Mesenteric fat pad (tissue), 1 donor: Measurements from ENCODE around the gene SPATA22. TPM values are rescaled to one million over a fixed set of nuclear protein-coding genes. Genes with fewer than 3 reads are reported as not detected.

ENCODE experiments used
- total RNA-seq: library from RNA; stranded (reverse); fragmentation: NEBNext Ultra II Directional; extraction: Animal tissue kit (Norgen Biotek cat#: 25700); gene quantifications from one replicate; pipeline ENCODE4 v1.2.1, GENCODE V29; 2021
- donor health status: DM: yes; HTN: yes; CAD: no.

Gene SPATA22
- total RNA-seq, 1 donor from 2014 or later = not detected

Other genes with a start within 250 kb of the SPATA22 start
- gene OR3A1, start 173.5 kb downstream of the SPATA22 start, total RNA-seq = not detected
- 1.2 TPM for gene OR3A2, start 85.5 kb downstream of the SPATA22 start, total RNA-seq
- not detected for gene OR1E1, start 73.4 kb downstream of the SPATA22 start, total RNA-seq
- not detected for gene OR3A3, start 60.4 kb downstream of the SPATA22 start, total RNA-seq
- gene OR1E2, start 38.0 kb downstream of the SPATA22 start, total RNA-seq = not detected
- 10.1 TPM for gene ASPA, start 4.2 kb upstream of the SPATA22 start, total RNA-seq
- 1.2 TPM for gene TRPV3, start 86.0 kb upstream of the SPATA22 start, total RNA-seq
- gene TRPV1, start 137.6 kb upstream of the SPATA22 start, total RNA-seq = 6.7 TPM
- 17.7 TPM for gene SHPK, start 164.4 kb upstream of the SPATA22 start, total RNA-seq
- gene CTNS, start 164.9 kb upstream of the SPATA22 start, total RNA-seq = 21.6 TPM
- 96.6 TPM for gene TAX1BP3, start 196.8 kb upstream of the SPATA22 start, total RNA-seq
- gene EMC6, start 197.0 kb upstream of the SPATA22 start, total RNA-seq = 34.7 TPM
- gene P2RX5, start 224.3 kb upstream of the SPATA22 start, total RNA-seq = 0.29 TPM